ENCODE measurements around the gene PITPNM3.
A peak's percentile ranks its signal among the peaks of the same experiment; 100 is the strongest.

Gene PITPNM3

GRCh38 chr17:6458460-6458950, 97.8 kb downstream of the PITPNM3 start:
- no peak for DNase-seq

GRCh38 chr17:6457688-6458459, 98.5 kb downstream of the PITPNM3 start:
- no peak for DNase-seq

- peak; percentile 8 for DNase-seq
Observed at GRCh38 chr17:6456914-6457687, 99.3 kb downstream of the PITPNM3 start.

GRCh38 chr17:6456321-6456720, 100.0 kb downstream of the PITPNM3 start:
- DNase-seq, result peak; percentile 46

GRCh38 chr17:6455321-6455705, 101.0 kb downstream of the PITPNM3 start:
- DNase-seq, result peak; percentile 14

GRCh38 chr17:6454495-6455320, 101.6 kb downstream of the PITPNM3 start:
- no peak for DNase-seq

- no peak for DNase-seq
Observed at GRCh38 chr17:6453279-6454024, 102.9 kb downstream of the PITPNM3 start.

- no peak for DNase-seq
Observed at GRCh38 chr17:6452471-6453266, 103.7 kb downstream of the PITPNM3 start.

GRCh38 chr17:6450926-6451832, 105.2 kb downstream of the PITPNM3 start:
- no peak for DNase-seq

GRCh38 chr17:6449307-6449706, 107.0 kb downstream of the PITPNM3 start:
- DNase-seq, result no peak

GRCh38 chr17:6448473-6448872, 107.9 kb downstream of the PITPNM3 start:
- no peak for DNase-seq

- DNase-seq, result no peak
Observed at GRCh38 chr17:6446516-6447100, 109.7 kb downstream of the PITPNM3 start.

GRCh38 chr17:6444571-6445335, 111.6 kb downstream of the PITPNM3 start:
- DNase-seq, result no peak

- peak; percentile 77 for DNase-seq
Observed at GRCh38 chr17:6443692-6444570, 112.4 kb downstream of the PITPNM3 start, which contains the start of gene PIMREG. Gene PIMREG, plus strand, starts transcription at chr17:6444455. Its CDS starts 656 bp downstream, at chr17:6445111.

- no peak for DNase-seq
Observed at GRCh38 chr17:6442775-6443174, 113.6 kb downstream of the PITPNM3 start.

GRCh38 chr17:6439951-6440350, 116.4 kb downstream of the PITPNM3 start:
- DNase-seq, result no peak

GRCh38 chr17:6437956-6438355, 118.4 kb downstream of the PITPNM3 start:
- DNase-seq, result no peak

GRCh38 chr17:6437466-6437865, 118.9 kb downstream of the PITPNM3 start:
- DNase-seq, result peak; percentile 26
